Mesangial cell (primary cell): Measurements from ENCODE around the gene ALDH1L1. TPM values are rescaled to one million over a fixed set of nuclear protein-coding genes. Genes with fewer than 3 reads are reported as not detected.

Experiments used
- total RNA-seq: library from RNA; depleted of rRNA; stranded (reverse); fragments of >200 nt; gene quantifications from 2 replicates; pipeline ENCODE4 v1.2.3, GENCODE V29; 2015

Gene ALDH1L1
- total RNA-seq = 0.25 and 0.49 TPM in 2 replicates

DNA sequence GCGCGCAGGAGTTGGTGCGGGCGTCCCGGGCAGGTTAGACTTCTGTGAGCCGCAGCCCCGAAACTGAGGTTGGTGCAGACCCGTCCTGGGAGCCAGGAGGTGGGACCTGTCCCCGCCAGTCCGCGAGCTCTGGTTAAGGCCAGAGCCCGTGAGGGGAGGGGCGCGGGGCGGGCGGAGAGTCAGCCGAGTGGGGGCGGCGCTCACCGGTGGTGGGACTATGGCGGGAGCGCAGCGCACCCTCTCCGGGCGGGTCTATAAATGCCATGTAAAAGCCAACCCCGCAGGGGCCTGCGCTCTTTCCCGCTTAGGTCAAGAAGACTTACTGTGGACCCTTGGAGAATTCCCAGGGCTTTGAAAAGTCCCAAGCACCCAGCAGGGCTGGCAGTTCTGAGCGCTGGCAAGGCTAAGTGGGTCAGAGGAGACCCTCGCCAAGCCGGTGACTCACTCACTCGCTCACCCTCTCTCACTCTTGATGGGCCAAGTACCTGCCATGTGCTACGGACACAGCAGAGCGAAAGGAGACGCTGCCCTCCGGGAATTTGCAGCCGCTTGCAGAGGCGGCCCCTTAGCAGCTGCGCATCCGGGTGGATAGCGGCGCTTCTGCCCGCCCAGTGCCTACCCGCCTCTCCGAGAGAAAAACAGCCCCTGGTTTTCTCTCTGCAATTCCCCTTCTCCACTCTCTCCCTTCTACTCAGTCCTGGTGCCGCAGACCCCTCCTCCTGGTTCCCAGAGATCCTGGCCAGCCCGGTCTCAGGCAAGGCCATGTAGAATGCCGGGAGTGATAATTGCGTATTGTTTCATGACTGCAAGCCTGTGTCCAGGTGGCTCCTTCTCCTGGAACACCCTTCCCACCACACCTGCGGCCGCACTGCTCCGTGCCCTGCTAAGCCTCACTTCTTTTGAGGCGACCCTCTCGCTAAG is at the start of gene ALDH1L1:
Gene ALDH1L1 (minus strand): TSS at position 110 of the 921 bp plus-strand sequence. CDS start 19,607 bp downstream, outside the sequence.

DNA sequence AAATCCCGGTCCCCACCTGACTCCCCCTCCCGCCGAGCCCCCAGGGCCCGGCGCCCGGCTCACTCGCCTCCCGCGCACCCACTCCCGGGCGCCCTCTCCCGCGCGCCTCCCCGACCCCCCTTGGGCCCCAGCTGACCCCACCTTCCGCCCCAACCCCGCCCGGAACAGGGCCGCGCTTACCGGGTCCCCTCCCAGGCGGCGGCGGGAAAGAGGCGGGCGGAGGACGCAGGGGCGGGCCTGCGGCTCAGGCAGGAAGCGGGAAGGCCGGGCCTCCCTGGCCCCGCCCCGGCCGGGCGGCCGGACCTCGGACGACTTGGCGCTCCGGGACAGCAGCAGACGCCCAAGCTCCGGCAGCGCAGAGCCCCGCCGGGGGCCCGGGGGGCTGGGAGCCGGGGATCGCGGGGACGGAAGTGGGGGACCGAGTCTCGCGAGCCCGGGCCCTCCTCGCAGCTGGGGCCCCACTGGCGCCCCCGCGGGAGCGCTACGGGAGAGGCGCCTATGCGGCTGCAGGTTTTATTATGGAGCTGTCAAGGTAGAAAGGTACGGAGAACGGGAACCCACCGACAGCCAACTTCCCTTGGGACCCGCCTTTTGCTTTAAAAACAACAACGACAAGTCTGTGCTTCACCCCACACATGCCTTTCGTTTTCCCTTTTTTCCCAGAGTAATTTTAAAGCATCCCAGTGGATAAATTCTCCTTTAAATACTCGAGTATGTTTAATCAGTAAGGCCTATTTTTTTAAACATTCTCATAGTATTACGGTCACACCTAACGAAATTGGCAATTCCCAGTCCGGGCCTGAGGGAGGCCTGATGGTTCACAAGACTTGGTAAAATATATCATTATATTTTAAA is 96.2 kb downstream of the ALDH1L1 start, which contains the start of gene SLC41A3:
Gene SLC41A3 (minus strand): TSS at position 212 of the 855 bp plus-strand sequence. CDS start 15,905 bp downstream, outside the sequence.

Other genes with a start within 250 kb of the ALDH1L1 start
- gene ROPN1B, start 211.4 kb downstream of the ALDH1L1 start, total RNA-seq = not detected in 2 replicates
- gene SLC41A3, start 96.5 kb downstream of the ALDH1L1 start, total RNA-seq = 37.0 and 62.7 TPM in 2 replicates
- 0.33 and 0.38 TPM in 2 replicates for gene KLF15, start 176.8 kb upstream of the ALDH1L1 start, total RNA-seq
- gene CFAP100, start 214.3 kb upstream of the ALDH1L1 start, total RNA-seq = not detected in 2 replicates